MCF 10A (cell line): ENCODE measurements around the gene ZMAT3. TPM values are rescaled to one million over a fixed set of nuclear protein-coding genes. Genes with fewer than 3 reads are reported as not detected.

Experiments used
- BruUV-seq: library from RNA; stranded (reverse); fragments of 400-500 nt; replicated peaks from 2 replicates; lab custom pipeline; 2021; lab: Mats Ljungman, UMichigan
- CTCF ChIA-PET: fragments of 300-600 bp; sonication (Branson Sonifier 250); formaldehyde crosslinking; extraction: SDS; loops from one replicate; lab custom pipeline; 2021; ENCODE audit warnings: antibody characterized with exemption, inconsistent platforms; lab: Yijun Ruan, JAX
- POLR2A ChIA-PET: fragments of 300-600, 350-650 bp; sonication (Branson Sonifier 250); formaldehyde crosslinking; extraction: SDS; loops from one replicate; lab custom pipeline; 2020; ENCODE audit warnings: antibody characterized with exemption, inconsistent platforms; lab: Yijun Ruan, JAX
- DNase-seq: peaks from one replicate; pipeline ENCODE4 v3.0.0-alpha.2; 2018; ENCODE audit not compliant: unreplicated experiment
- H3K27ac Mint-ChIP-seq: one replicate; pipeline ENCODE4 v1.8.0; 2022; ENCODE audit warnings: mild to moderate bottlenecking, low read depth, mixed read lengths; ENCODE audit not compliant: unreplicated experiment
- H3K27me3 Mint-ChIP-seq: one replicate; pipeline ENCODE4 v1.8.0; 2022; ENCODE audit warnings: mixed read lengths; ENCODE audit not compliant: insufficient read depth, unreplicated experiment
- H3K36me3 Mint-ChIP-seq: one replicate; pipeline ENCODE4 v1.8.0; 2022; ENCODE audit warnings: mild to moderate bottlenecking, moderate library complexity, mixed read lengths; ENCODE audit not compliant: insufficient read depth, unreplicated experiment
- H3K4me1 Mint-ChIP-seq: one replicate; pipeline ENCODE4 v1.8.0; 2022; ENCODE audit warnings: mixed read lengths; ENCODE audit not compliant: insufficient read depth, unreplicated experiment
- H3K4me3 Mint-ChIP-seq: one replicate; pipeline ENCODE4 v1.8.0; 2022; ENCODE audit warnings: mild to moderate bottlenecking, moderate library complexity, mixed read lengths; ENCODE audit not compliant: unreplicated experiment
- H3K9me3 Mint-ChIP-seq: one replicate; pipeline ENCODE4 v1.8.0; 2022; ENCODE audit warnings: mixed read lengths; ENCODE audit not compliant: unreplicated experiment
- intact Hi-C: fragments of 100-400 bp; cut with micrococcal nuclease; formaldehyde crosslinking; loops from 2 replicates; pipeline ENCODE4 v1.14.1; 2022
- total RNA-seq: library from RNA; stranded (reverse); gene quantifications from 2 replicates; pipeline ENCODE4 v1.2.3, GENCODE V29; 2022
- TF ChIP-seq, protein P1 (sequence below): fragments of 200-600 bp; IDR thresholded peaks from one replicate; pipeline ENCODE4 v1.8.0; 2022; ENCODE audit warnings: antibody characterized with exemption, mild to moderate bottlenecking; ENCODE audit not compliant: unreplicated experiment

ZMAT3 gene
- total RNA-seq, 1 experiment from 2014 or later = 50.9 TPM

DNA sequence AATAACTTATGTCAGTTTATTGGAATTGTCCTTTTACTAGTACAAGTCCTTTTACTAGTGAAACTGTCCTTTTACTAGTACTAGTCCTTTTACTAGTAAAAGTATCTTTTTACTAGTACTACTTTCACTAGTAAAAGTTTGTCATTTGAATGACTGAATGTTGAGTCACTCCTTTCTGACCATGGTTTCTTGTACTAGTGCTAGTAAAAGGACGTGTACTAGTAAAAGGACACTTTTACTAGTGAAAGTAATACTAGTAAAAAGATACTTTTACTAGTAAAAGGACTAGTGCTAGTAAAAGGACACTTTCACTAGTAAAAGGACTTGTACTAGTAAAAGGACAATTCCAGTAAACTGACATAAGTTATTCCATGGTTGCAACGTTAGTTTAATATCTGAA, 96.3 kb downstream of the ZMAT3 start:
- CTCF ChIA-PET = interaction anchor here (0.8 kb wide), 1 partner anchor 539 kb away, joined by 3 read pairs; no protein-coding TSS in a partner anchor
- Mint-ChIP-seq H3K27me3 (no peaks in the 10 kb centered on the region), H3K9me3 (peaks cover 15% of the 10 kb centered on the region), H3K27ac (no peak overlapping the region), H3K36me3 (no peaks in the 10 kb centered on the region), H3K4me3 (no peak overlapping the region), H3K4me1 (no peaks in the 10 kb centered on the region)
- no peak for DNase-seq
- intact Hi-C loops = no loop called here
- no TSS peak for BruUV-seq
- POLR2A ChIA-PET = no interaction called here
- TF ChIP-seq, protein P1, sequence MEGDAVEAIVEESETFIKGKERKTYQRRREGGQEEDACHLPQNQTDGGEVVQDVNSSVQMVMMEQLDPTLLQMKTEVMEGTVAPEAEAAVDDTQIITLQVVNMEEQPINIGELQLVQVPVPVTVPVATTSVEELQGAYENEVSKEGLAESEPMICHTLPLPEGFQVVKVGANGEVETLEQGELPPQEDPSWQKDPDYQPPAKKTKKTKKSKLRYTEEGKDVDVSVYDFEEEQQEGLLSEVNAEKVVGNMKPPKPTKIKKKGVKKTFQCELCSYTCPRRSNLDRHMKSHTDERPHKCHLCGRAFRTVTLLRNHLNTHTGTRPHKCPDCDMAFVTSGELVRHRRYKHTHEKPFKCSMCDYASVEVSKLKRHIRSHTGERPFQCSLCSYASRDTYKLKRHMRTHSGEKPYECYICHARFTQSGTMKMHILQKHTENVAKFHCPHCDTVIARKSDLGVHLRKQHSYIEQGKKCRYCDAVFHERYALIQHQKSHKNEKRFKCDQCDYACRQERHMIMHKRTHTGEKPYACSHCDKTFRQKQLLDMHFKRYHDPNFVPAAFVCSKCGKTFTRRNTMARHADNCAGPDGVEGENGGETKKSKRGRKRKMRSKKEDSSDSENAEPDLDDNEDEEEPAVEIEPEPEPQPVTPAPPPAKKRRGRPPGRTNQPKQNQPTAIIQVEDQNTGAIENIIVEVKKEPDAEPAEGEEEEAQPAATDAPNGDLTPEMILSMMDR = no peak

- DNase-seq = peak; percentile 64
- no TSS peak for BruUV-seq
- Mint-ChIP-seq H3K36me3 (no peaks in the 10 kb centered on the region), H3K27ac (no peak overlapping the region), H3K4me3 (no peak overlapping the region), H3K9me3 (peaks cover 15% of the 10 kb centered on the region), H3K27me3 (no peaks in the 10 kb centered on the region), H3K4me1 (no peaks in the 10 kb centered on the region)
- intact Hi-C loops = no loop called here
- TF ChIP-seq, protein P1 = no peak
- CTCF ChIA-PET = interaction anchor here (0.6 to 7.9 kb wide), 2 partner anchors 472 to 534 kb away, joined by 4 to 143 read pairs; no protein-coding TSS in a partner anchor
- POLR2A ChIA-PET = interaction anchor here (0.8 to 1.0 kb wide), 2 partner anchors 15 to 737 kb away, joined by 3 to 4 read pairs; no protein-coding TSS in a partner anchor
Observed at GRCh38 chr3:178971614-178972013, 100.0 kb downstream of the ZMAT3 start.

GRCh38 chr3:178969004-178969700, 102.5 kb downstream of the ZMAT3 start:
- no peaks in the 10 kb centered on the region for H3K27me3 Mint-ChIP-seq
- CTCF ChIA-PET = interaction anchor here (0.7 to 7.9 kb wide), 4 partner anchors 26 to 532 kb away, joined by 3 to 143 read pairs (median 16); no protein-coding TSS in a partner anchor
- BruUV-seq = no TSS peak
- H3K4me1 Mint-ChIP-seq = no peaks in the 10 kb centered on the region
- no peaks in the 10 kb centered on the region for H3K36me3 Mint-ChIP-seq
- H3K27ac Mint-ChIP-seq = no peak overlapping the region
- POLR2A ChIA-PET = interaction anchor here (0.6 kb wide), 1 partner anchor 612 kb away, joined by 3 read pairs; no protein-coding TSS in a partner anchor
- no peak overlapping the region for H3K4me3 Mint-ChIP-seq
- TF ChIP-seq, protein P1 = no peak
- peaks cover 7% of the 10 kb centered on the region for H3K9me3 Mint-ChIP-seq
- intact Hi-C loops = no loop called here
- DNase-seq = no peak

Other genes with a start within 250 kb of the ZMAT3 start
- gene PIK3CA, start 76.5 kb upstream of the ZMAT3 start, total RNA-seq = 18.1 and 20.7 TPM in 2 replicates
- gene KCNMB3, start 179.3 kb upstream of the ZMAT3 start, total RNA-seq = 0.15 and 0.28 TPM in 2 replicates